DOHH2 (cell line): Measurements from ENCODE around the gene MIS18A.
"Not testable (repeated sequence)": the region's sequence is repeated elsewhere in the genome, so short reads cannot be mapped to it uniquely, and the experiment has no call there.

Source experiments
- H3F3A ChIP-seq: fragments of 200-600 bp; sonication (generic), shearing (Covaris generic); 2 replicates; pipeline ENCODE4 v1.6.0; 2016; ENCODE audit warnings: antibody characterized with exemption, mild to moderate bottlenecking; ENCODE audit not compliant: control insufficient read depth, insufficient read depth
- H3K27ac ChIP-seq: fragments of 200-600 bp; sonication (generic); 2 replicates; pipeline ENCODE4 v1.5.1; 2014; ENCODE audit warnings: low read depth, mild to moderate bottlenecking, low read length, moderate library complexity
- H3K27me3 ChIP-seq: fragments of 200-600 bp; sonication (generic); 2 replicates; pipeline ENCODE4 v1.6.1; 2014; ENCODE audit warnings: mild to moderate bottlenecking, low read length, mixed read lengths; ENCODE audit not compliant: control insufficient read depth
- H3K36me3 ChIP-seq: fragments of 200-600 bp; sonication (generic); 2 replicates; pipeline ENCODE4 v1.6.1; 2014; ENCODE audit warnings: mild to moderate bottlenecking, low read length, moderate library complexity, mixed read lengths; ENCODE audit not compliant: control insufficient read depth
- H3K4me1 ChIP-seq: fragments of 200-600 bp; sonication (generic); 2 replicates; pipeline ENCODE4 v1.6.1; 2014; ENCODE audit warnings: mild to moderate bottlenecking, low read length, mixed read lengths; ENCODE audit not compliant: control insufficient read depth
- H3K4me2 ChIP-seq: fragments of 200-600 bp; sonication (generic); 2 replicates; pipeline ENCODE4 v1.6.0; 2014; ENCODE audit warnings: mild to moderate bottlenecking, low read length, moderate library complexity
- H3K4me3 ChIP-seq: fragments of 200-600 bp; sonication (generic); 2 replicates; pipeline ENCODE4 v1.5.1; 2014; ENCODE audit warnings: mild to moderate bottlenecking, low read length, mixed read lengths
- H3K79me2 ChIP-seq: fragments of 200-600 bp; sonication (generic); 2 replicates; pipeline ENCODE4 v1.6.1; 2014; ENCODE audit warnings: mild to moderate bottlenecking, low read length, mixed read lengths; ENCODE audit not compliant: control insufficient read depth
- H3K9me2 ChIP-seq: fragments of 200-600 bp; sonication (generic); replicated peaks from 2 replicates; pipeline ENCODE4 v1.6.1; 2014; ENCODE audit warnings: mild to moderate bottlenecking, low read length, mixed read lengths; ENCODE audit not compliant: control insufficient read depth
- H3K9me3 ChIP-seq: fragments of 200-600 bp; sonication (generic); 2 replicates; pipeline ENCODE4 v1.6.1; 2014; ENCODE audit warnings: antibody characterized with exemption, low read length, mixed read lengths; ENCODE audit not compliant: control insufficient read depth, insufficient read depth
- H4K20me1 ChIP-seq: fragments of 200-600 bp; sonication (generic); 2 replicates; pipeline ENCODE4 v1.6.0; 2014; ENCODE audit warnings: low read depth, mild to moderate bottlenecking, antibody characterized with exemption, low read length, moderate library complexity; ENCODE audit not compliant: control insufficient read depth, insufficient read depth
- CTCF ChIP-seq: fragments of 200-600 bp; sonication (generic); IDR thresholded peaks from one replicate; pipeline ENCODE4 v1.5.1; 2014; ENCODE audit warnings: antibody characterized with exemption, mild to moderate bottlenecking, low read depth, low read length; ENCODE audit not compliant: poor library complexity, severe bottlenecking
- EZH2phosphoT487 ChIP-seq: fragments of 200-600 bp; sonication (generic); IDR thresholded peaks from 2 replicates; pipeline ENCODE4 v1.6.1; 2017; ENCODE audit warnings: borderline replicate concordance, mild to moderate bottlenecking, antibody characterized with exemption, low read length, moderate library complexity, mixed read lengths

MIS18A gene

GRCh38 chr21:32278103-32278502, 746 bp downstream of the MIS18A start:
- Histone ChIP-seq H3K79me2 (peaks cover 49% of the 10 kb centered on the region), H3K4me1 (peaks cover 18% of the 10 kb centered on the region), H3K36me3 (peaks cover 22% of the 10 kb centered on the region), H3K4me2 (peak overlapping the region; percentile 92), H4K20me1 (no peaks in the 10 kb centered on the region), H3K4me3 (peak overlapping the region; percentile 80), H3K27me3 (no peaks in the 10 kb centered on the region), H3K27ac (peak overlapping the region; percentile 49), H3K9me3 (no peaks in the 10 kb centered on the region), H3K9me2 (no peaks in the 10 kb centered on the region), H3F3A (no peaks in the 10 kb centered on the region; the same call in 1 of the 2 replicates)
- no peak for TF ChIP-seq EZH2phosphoT487
- TF ChIP-seq CTCF = no peak

GRCh38 chr21:32276671-32277070, 2.2 kb downstream of the MIS18A start:
- peaks cover 18% of the 10 kb centered on the region for H3K4me1 ChIP-seq
- H3K79me2 ChIP-seq = peaks cover 56% of the 10 kb centered on the region
- H3K27me3 ChIP-seq = no peaks in the 10 kb centered on the region
- H4K20me1 ChIP-seq = no peaks in the 10 kb centered on the region
- H3K9me2 ChIP-seq = no peaks in the 10 kb centered on the region
- no peak overlapping the region for H3K4me2 ChIP-seq
- no peak overlapping the region for H3K4me3 ChIP-seq
- TF ChIP-seq EZH2phosphoT487 (no peak), CTCF (no peak)
- H3K27ac ChIP-seq = no peak overlapping the region
- no peaks in the 10 kb centered on the region for H3K9me3 ChIP-seq
- no peaks in the 10 kb centered on the region; the same call in 1 of the 2 replicates for H3F3A ChIP-seq
- H3K36me3 ChIP-seq = peaks cover 34% of the 10 kb centered on the region

DNA sequence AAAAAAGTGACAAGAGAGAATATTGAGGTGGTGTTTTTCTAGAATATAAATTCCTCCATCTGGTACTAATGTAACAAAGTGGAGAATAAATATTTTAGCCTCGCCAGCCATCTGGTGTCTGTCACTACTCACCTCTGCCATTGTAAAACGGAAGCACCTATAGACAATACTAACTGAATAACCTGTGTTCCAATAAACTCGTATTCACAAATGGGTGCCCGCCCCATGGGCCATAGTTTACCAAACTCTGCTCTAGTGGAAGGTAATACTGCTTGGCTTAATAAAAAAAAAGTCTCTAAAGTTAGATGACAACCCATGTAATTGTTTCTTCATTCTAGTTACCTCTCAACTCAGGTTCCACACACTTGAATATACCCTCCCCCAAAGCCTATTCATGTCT, 8.1 kb downstream of the MIS18A start:
- Histone ChIP-seq H3K27me3 (no peaks in the 10 kb centered on the region), H3K4me2 (no peak overlapping the region), H3K27ac (no peak overlapping the region), H3K36me3 (peaks cover 78% of the 10 kb centered on the region), H3K4me1 (no peaks in the 10 kb centered on the region), H3K4me3 (no peak overlapping the region), H3K9me3 (no peaks in the 10 kb centered on the region), H3F3A (no peaks in the 10 kb centered on the region; the same call in 1 of the 2 replicates), H3K9me2 (no peaks in the 10 kb centered on the region), H4K20me1 (no peaks in the 10 kb centered on the region), H3K79me2 (peaks cover 24% of the 10 kb centered on the region)
- no peak for TF ChIP-seq CTCF
- TF ChIP-seq EZH2phosphoT487 = no peak

DNA sequence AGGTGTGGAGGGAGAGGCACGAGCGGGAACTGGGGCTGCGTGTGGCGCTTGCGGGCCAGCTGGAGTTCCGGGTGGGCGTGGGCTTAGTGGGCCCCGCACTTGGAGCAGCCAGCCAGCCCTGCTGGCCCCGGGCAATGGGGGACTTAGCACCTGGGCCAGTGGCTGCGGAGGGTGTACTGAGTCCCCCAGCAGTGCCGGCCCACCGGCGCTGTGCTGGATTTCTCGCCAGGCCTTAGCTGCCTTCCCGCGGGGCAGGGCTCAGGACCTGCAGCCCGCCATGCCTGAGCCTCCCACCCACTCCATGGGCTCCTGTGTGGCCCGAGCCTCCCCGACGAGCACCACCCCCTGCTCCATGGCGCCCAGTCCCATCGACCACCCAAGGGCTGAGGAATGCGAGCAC, 13.5 kb downstream of the MIS18A start:
- not testable (repeated sequence) for H3K4me3 ChIP-seq, H4K20me1 ChIP-seq, H3K27ac ChIP-seq, H3K4me1 ChIP-seq, H3K27me3 ChIP-seq, H3K79me2 ChIP-seq, H3F3A ChIP-seq, H3K9me3 ChIP-seq, H3K9me2 ChIP-seq, H3K4me2 ChIP-seq
- H3K36me3 ChIP-seq = peaks cover 33% of the 10 kb centered on the region
